Measurements from ENCODE around the gene ANKRD61. TPM values are rescaled to one million over a fixed set of nuclear protein-coding genes. Genes with fewer than 3 reads are reported as not detected.
A peak's percentile ranks its signal among the peaks of the same experiment; 100 is the strongest.
"Not testable (repeated sequence)": the region's sequence is repeated elsewhere in the genome, so short reads cannot be mapped to it uniquely, and the experiment has no call there.

The ANKRD61 gene
- polyA plus RNA-seq, 2 of the 4 experiments (the other 2 are of a cell fraction) = 0.37 to 1.1 TPM

- 89% methylated on average over 9 of the region's 9 CpGs for WGBS (ENCODE audit: missing lambda C conversion rate)
- H3K27ac ChIP-seq; FAIRE-seq; DNase-seq (ENCODE audit: low read depth in 1 of 2, low spot score in 1 of 2); POLR2A ChIA-PET; H3K4me3 ChIP-seq; H3K9me3 ChIP-seq; ATAC-seq: not testable (repeated sequence)
- CTCF ChIA-PET = interaction anchor here (1.2 to 1.6 kb wide), 2 partner anchors 26 to 194 kb away, joined by 3 to 5 read pairs; no protein-coding TSS in a partner anchor
- Histone ChIP-seq H3K4me2 (peak overlapping the region; percentile 3; the same call in 1 of the 3 replicates), H3K4me1 (peaks cover 26% of the 10 kb centered on the region)
Observed at GRCh38 chr7:6051185-6051584, 20.0 kb downstream of the ANKRD61 start.

- Histone ChIP-seq H3K9me3 (no peaks in the 10 kb centered on the region), H3K4me2 (peak overlapping the region; percentile 90), H3K27ac (0 out of 6 replicates have a peak overlapping the region, but pooled peaks of 1 of the 2 experiments have one; percentile 27), H3K4me1 (peaks cover 29% of the 10 kb centered on the region), H3K4me3 (no peak overlapping the region)
- FAIRE-seq = no peak
- ATAC-seq = no peak
- TF ChIP-seq RARB (CRISPR knock-in tag; IDR thresholded peaks at IDR 0.05) (no peak), SMC3 (IDR thresholded peaks at IDR 0.05) (no peak), ESRRA (IDR thresholded peaks at IDR 0.05; ENCODE audit: borderline replicate concordance, low read length) (no peak), EP300 (IDR thresholded peaks at IDR 0.05) (no peak), JUNB (IDR thresholded peaks at IDR 0.05) (no peak), HES2 (IDR thresholded peaks at IDR 0.05) (no peak), NFE2L2 (conservative IDR thresholded peaks at IDR 0.05; ENCODE audit: low read length) (no peak), POLR2A (IDR thresholded peaks at IDR 0.05; ENCODE audit: low read length) (no peak), E2F6 (IDR thresholded peaks at IDR 0.05; ENCODE audit: borderline replicate concordance, low read depth) (no peak), HOXB13 (CRISPR knock-in tag; IDR thresholded peaks at IDR 0.05; ENCODE audit: low read depth) (no peak), PHF8 (IDR thresholded peaks at IDR 0.05; ENCODE audit: borderline replicate concordance, low read depth) (no peak), HOXA7 (CRISPR knock-in tag; IDR thresholded peaks at IDR 0.05) (no peak), JUN (IDR thresholded peaks at IDR 0.05) (no peak), ZC3H11A (IDR thresholded peaks at IDR 0.05) (no peak), ZSCAN20 (CRISPR knock-in tag; IDR thresholded peaks at IDR 0.05) (no peak)
- TF ChIP-seq, protein P1, sequence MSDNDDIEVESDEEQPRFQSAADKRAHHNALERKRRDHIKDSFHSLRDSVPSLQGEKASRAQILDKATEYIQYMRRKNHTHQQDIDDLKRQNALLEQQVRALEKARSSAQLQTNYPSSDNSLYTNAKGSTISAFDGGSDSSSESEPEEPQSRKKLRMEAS (IDR thresholded peaks at IDR 0.05) = no peak
- DNase-seq (ENCODE audit: low read depth in 1 of 2, low spot score in 1 of 2) = no peak
- POLR2A ChIA-PET = interaction anchor here (0.6 kb wide), 1 partner anchor 249 kb away, joined by 4 read pairs; no protein-coding TSS in a partner anchor
- CTCF ChIA-PET = interaction anchor here (0.6 to 1.8 kb wide), 4 partner anchors 23 to 200 kb away, joined by 3 to 6 read pairs (median 5); no protein-coding TSS in a partner anchor
- 89% methylated on average over 1 of the region's 1 CpG for WGBS (ENCODE audit: missing lambda C conversion rate)
Observed at GRCh38 chr7:6056616-6057015, 25.4 kb downstream of the ANKRD61 start.

- no peak for DNase-seq (ENCODE audit: low read depth in 1 of 2, low spot score in 1 of 2)
- no peak for FAIRE-seq
- peak overlapping the region; percentile 96 to 98 for H3K27ac ChIP-seq
- TF ChIP-seq ESRRA (IDR thresholded peaks at IDR 0.05; ENCODE audit: borderline replicate concordance, low read length) (no peak), BHLHE40 (IDR thresholded peaks at IDR 0.05; ENCODE audit: low read depth, low read length) (no peak), HMGXB4 (CRISPR knock-in tag; IDR thresholded peaks at IDR 0.05; ENCODE audit: borderline replicate concordance) (no peak), PBX3 (IDR thresholded peaks at IDR 0.05) (no peak), HOXB5 (CRISPR knock-in tag; IDR thresholded peaks at IDR 0.05) (no peak), HEYL (CRISPR knock-in tag; IDR thresholded peaks at IDR 0.05) (no peak), KDM1A (IDR thresholded peaks at IDR 0.05; ENCODE audit: low read depth) (no peak), EHF (CRISPR knock-in tag; IDR thresholded peaks at IDR 0.05) (no peak), EHMT2 (IDR thresholded peaks at IDR 0.05; ENCODE audit: low read depth) (no peak), RFX5 (IDR thresholded peaks at IDR 0.05) (no peak), FOXS1 (CRISPR knock-in tag; IDR thresholded peaks at IDR 0.05) (no peak), ZFP36 (IDR thresholded peaks at IDR 0.05; ENCODE audit: borderline replicate concordance, partially characterized antibody) (no peak), CHD2 (IDR thresholded peaks at IDR 0.05; ENCODE audit: low read length, partially characterized antibody) (no peak), JUNB (IDR thresholded peaks at IDR 0.05) (no peak), FOSB (CRISPR knock-in tag; IDR thresholded peaks at IDR 0.05) (no peak), ELK1 (IDR thresholded peaks at IDR 0.05; ENCODE audit: low read depth, low read length) (no peak)
Observed at GRCh38 chr7:6057316-6058129, 26.3 kb downstream of the ANKRD61 start.

More at GRCh38 chr7:6057316-6058129, 26.3 kb downstream of the ANKRD61 start:
- 36% methylated on average over 14 of the region's 14 CpGs for WGBS (ENCODE audit: missing lambda C conversion rate)
- peak overlapping the region; percentile 90 for H3K4me2 ChIP-seq
- ChIA-PET CTCF (interaction anchor here (0.5 to 1.8 kb wide), 4 partner anchors 16 to 60 kb away, joined by 3 to 6 read pairs (median 4); no protein-coding TSS in a partner anchor), POLR2A (interaction anchor here (0.6 to 1.0 kb wide), 2 partner anchors 19 to 248 kb away, joined by 3 to 4 read pairs; no protein-coding TSS in a partner anchor)
- no peaks in the 10 kb centered on the region for H3K9me3 ChIP-seq
- peak overlapping the region; percentile 90 for H3K4me3 ChIP-seq
- ATAC-seq = no peak
- peaks cover 29% of the 10 kb centered on the region for H3K4me1 ChIP-seq

Measured in A549 (cell line).